GDM1 (cell line): Measurements from ENCODE around the gene MAGEA3.
"Not testable (repeated sequence)": the region's sequence is repeated elsewhere in the genome, so short reads cannot be mapped to it uniquely, and the experiment has no call there.

Experiments
- DNase-seq: peaks from one replicate; lab custom pipeline; 2025; lab: John Stamatoyannopoulos, UW

Gene MAGEA3

GRCh38 chrX:152697952-152698931 is at the start of gene MAGEA3:
Gene MAGEA3 (plus strand): TSS chrX:152698794. CDS start chrX:152700833, 2,039 bp downstream.
- DNase-seq, result not testable (repeated sequence)

- no peak for DNase-seq
Observed at GRCh38 chrX:152652060-152652459, 46.5 kb upstream of the MAGEA3 start.

- DNase-seq, result no peak
Observed at GRCh38 chrX:152652467-152652866, 46.1 kb upstream of the MAGEA3 start.

GRCh38 chrX:152656087-152656486 is 42.5 kb upstream of the MAGEA3 start:
- DNase-seq, result no peak

- DNase-seq, result no peak
Observed at GRCh38 chrX:152656890-152657289, 41.7 kb upstream of the MAGEA3 start.

- no peak for DNase-seq
Observed at GRCh38 chrX:152658302-152658701, 40.3 kb upstream of the MAGEA3 start.

- no peak for DNase-seq
Observed at GRCh38 chrX:152663086-152663485, 35.5 kb upstream of the MAGEA3 start.

GRCh38 chrX:152674135-152674534 is 24.5 kb upstream of the MAGEA3 start:
- no peak for DNase-seq

- DNase-seq, result not testable (repeated sequence)
Observed at GRCh38 chrX:152674652-152675051, 23.9 kb upstream of the MAGEA3 start.

- DNase-seq, result not testable (repeated sequence)
Observed at GRCh38 chrX:152681012-152681411, 17.6 kb upstream of the MAGEA3 start.

- DNase-seq, result not testable (repeated sequence)
Observed at GRCh38 chrX:152700390-152700789, 1.8 kb downstream of the MAGEA3 start.

GRCh38 chrX:152706500-152706899 is 7.9 kb downstream of the MAGEA3 start:
- DNase-seq, result not testable (repeated sequence)

- DNase-seq, result not testable (repeated sequence)
Observed at GRCh38 chrX:152709173-152709572, 10.6 kb downstream of the MAGEA3 start, which contains the start of gene CSAG2. Gene CSAG2 (minus strand): TSS chrX:152709273. CDS start chrX:152709112, 161 bp downstream.

GRCh38 chrX:152713195-152713594 is 14.6 kb downstream of the MAGEA3 start:
- DNase-seq, result not testable (repeated sequence)

- not testable (repeated sequence) for DNase-seq
Observed at GRCh38 chrX:152713815-152714787, 15.5 kb downstream of the MAGEA3 start, which contains the start of gene MAGEA2B. Gene MAGEA2B (plus strand): TSS chrX:152714628. CDS start chrX:152717107, 2,479 bp downstream.

- DNase-seq, result no peak
Observed at GRCh38 chrX:152725409-152725808, 26.8 kb downstream of the MAGEA3 start.

- no peak for DNase-seq
Observed at GRCh38 chrX:152733261-152733975, 34.8 kb downstream of the MAGEA3 start, which contains the start of the genes CSAG1 and MAGEA12. Gene CSAG1 (minus strand): TSS chrX:152733721. CDS start chrX:152732460, 1,261 bp downstream. Gene MAGEA12 (plus strand): TSS chrX:152733757. CDS start chrX:152736162, 2,405 bp downstream.

GRCh38 chrX:152734143-152734858 is 35.7 kb downstream of the MAGEA3 start:
- not testable (repeated sequence) for DNase-seq

- DNase-seq, result no peak
Observed at GRCh38 chrX:152735101-152735500, 36.5 kb downstream of the MAGEA3 start.

- no peak for DNase-seq
Observed at GRCh38 chrX:152735860-152736511, 37.4 kb downstream of the MAGEA3 start.
